ENCODE results near the gene EIF5A.

EIF5A gene

DNA sequence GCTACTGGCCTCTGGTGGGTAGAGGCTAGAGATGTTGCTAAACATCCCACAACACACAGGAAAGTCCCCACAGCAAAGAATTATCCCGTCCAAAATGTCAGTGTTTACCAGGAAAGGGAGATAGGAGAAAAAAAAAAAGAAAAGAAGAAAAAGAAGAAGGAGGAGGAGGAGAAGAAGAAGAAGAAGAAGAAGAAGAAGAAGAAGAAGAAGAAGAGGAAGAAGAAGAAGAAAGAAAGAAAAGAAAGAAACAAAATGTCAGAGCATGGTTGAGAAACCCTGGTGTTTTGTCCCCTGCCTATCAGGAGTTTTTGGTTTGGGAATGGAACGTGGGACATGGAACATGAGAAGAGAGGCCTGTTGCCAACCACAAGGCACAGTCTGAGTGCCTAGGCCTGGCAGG lies 50.0 kb downstream of the EIF5A start:
- DNase-seq: no peak

GRCh38 chr17:7361906-7362305 lies 54.5 kb downstream of the EIF5A start:
- DNase-seq: no peak

Measured in stimulated activated CD4-positive, alpha-beta T cell treated with anti-CD3 and anti-CD28 coated beads, Interleukin-4, amount 100 ng/mL, for 4 hours (primary cell).